K562 (cell line): ENCODE measurements around the gene COPA. TPM values are rescaled to one million over a fixed set of nuclear protein-coding genes. Genes with fewer than 3 reads are reported as not detected.

ENCODE experiments used
- ATAC-seq: fragments of 200-7000 bp; cut with Tn5 transposase; 3 replicates; pipeline ENCODE4 v1.9.1; 2020; ENCODE audit warnings: moderate library complexity
- BruUV-seq: library from RNA; stranded (reverse); fragments of 400-500 nt; replicated peaks from 2 replicates; lab custom pipeline; 2021; lab: Mats Ljungman, UMichigan
- CTCF ChIA-PET: fragments of 300-600 bp; formaldehyde crosslinking; extraction: SDS; loops from one replicate; lab custom pipeline; 2021; ENCODE audit warnings: low intra/inter-chr PET ratio; lab: Yijun Ruan, JAX
- POLR2A ChIA-PET: fragments of 300-600, 350-650 bp; sonication (Branson Sonifier 250); formaldehyde crosslinking; extraction: SDS; loops from one replicate; lab custom pipeline; 2021; ENCODE audit warnings: antibody characterized with exemption, inconsistent platforms; lab: Yijun Ruan, JAX
- DNase-seq, 4 experiments: peaks; one replicate each; pipeline versions ENCODE4 v3.0.0 to v3.0.0-alpha.2; 2011 to 2018; ENCODE audit warnings: low spot score in 3 of 4, mixed read lengths in 3 of 4; ENCODE audit errors: extremely low read depth in 1 of 4
- FAIRE-seq: peaks from 2 replicates; lab custom pipeline; 2011; peaks lifted over from hg19 to GRCh38; lab: Jason Lieb, UNC
- H2AFZ ChIP-seq: 2 replicates; pipeline ENCODE4 v1.6.0; 2011; ENCODE audit warnings: low read depth, low read length, control low read depth, inconsistent platforms
- H3K27ac ChIP-seq: fragments of 200-600 bp; 3 replicates; pipeline ENCODE4 v1.8.0; 2011; ENCODE audit warnings: low read depth, mild to moderate bottlenecking, control low read depth, inconsistent platforms, low read length, moderate library complexity, mixed read lengths; ENCODE audit errors: extremely low read depth
- H3K27me3 ChIP-seq, 2 experiments: fragments of 300-600 bp in 1 of 2; 2 replicates in 1 of 2; 3 replicates in 1 of 2; pipeline versions ENCODE4 v1.6.0 to v1.8.0; 2011; ENCODE audit warnings: inconsistent platforms in 2 of 2, low read length in 2 of 2, mild to moderate bottlenecking in 1 of 2, mixed read lengths in 1 of 2, moderate library complexity in 1 of 2; ENCODE audit not compliant: control insufficient read depth in 2 of 2, insufficient read depth in 2 of 2
- H3K36me3 ChIP-seq: fragments of 300-600 bp; 3 replicates; pipeline ENCODE4 v1.8.0; 2011; ENCODE audit warnings: mild to moderate bottlenecking, low read length, inconsistent platforms; ENCODE audit not compliant: control insufficient read depth, insufficient read depth
- H3K4me1 ChIP-seq, 2 experiments: fragments of 200-600 bp in 1 of 2; replicated peaks in 1 of 2; 2 replicates in 1 of 2; 3 replicates in 1 of 2; pipeline versions ENCODE4 v1.5.1 to v1.8.0; 2011; ENCODE audit warnings: inconsistent platforms in 2 of 2, low read length in 2 of 2, mild to moderate bottlenecking in 1 of 2, mixed read lengths in 1 of 2, moderate library complexity in 1 of 2; ENCODE audit not compliant: control insufficient read depth in 2 of 2, insufficient read depth in 2 of 2
- H3K4me2 ChIP-seq: 2 replicates; pipeline ENCODE4 v1.6.1; 2011; ENCODE audit warnings: low read length, control low read depth, inconsistent platforms, mixed read lengths; ENCODE audit not compliant: insufficient read depth
- H3K4me3 ChIP-seq: fragments of 200-600 bp; sonication (generic), shearing (Covaris generic); 2 replicates; pipeline ENCODE4 v1.5.1; 2016; ENCODE audit warnings: control low read depth, inconsistent platforms
- H3K79me2 ChIP-seq: fragments of 200-600 bp; 3 replicates; pipeline ENCODE4 v1.8.0; 2011; ENCODE audit warnings: low read length, inconsistent platforms; ENCODE audit not compliant: control insufficient read depth, insufficient read depth
- H3K9ac ChIP-seq, 2 experiments: 2 replicates each; pipeline versions ENCODE4 v1.6.0 to v1.6.1; 2011; ENCODE audit warnings: low read depth in 2 of 2, low read length in 2 of 2, control low read depth in 1 of 2, inconsistent platforms in 1 of 2, mild to moderate bottlenecking in 1 of 2, mixed read lengths in 1 of 2; ENCODE audit not compliant: insufficient read depth in 1 of 2
- H3K9me1 ChIP-seq: one replicate; pipeline ENCODE4 v1.6.0; 2011; ENCODE audit warnings: inconsistent platforms, mild to moderate bottlenecking, low read length, moderate library complexity; ENCODE audit not compliant: control insufficient read depth, insufficient read depth
- H3K9me3 ChIP-seq: replicated peaks from 2 replicates; pipeline ENCODE4 v1.5.1; 2011; ENCODE audit warnings: low read depth, low read length, inconsistent platforms; ENCODE audit not compliant: control insufficient read depth, insufficient read depth
- H4K20me1 ChIP-seq: replicated peaks from 2 replicates; pipeline ENCODE4 v1.6.1; 2011; ENCODE audit warnings: low read length, inconsistent platforms, mixed read lengths; ENCODE audit not compliant: control insufficient read depth, insufficient read depth
- CSDE1 ChIP-seq, 2 experiments: fragments of 450-650 bp; IDR thresholded peaks; 2 replicates each; pipeline ENCODE4 v1.6.1; 2016; ENCODE audit warnings: mild to moderate bottlenecking in 1 of 2
- KAT2B ChIP-seq: IDR thresholded peaks from one replicate; pipeline ENCODE4 v1.6.1; 2012; ENCODE audit warnings: low read depth, mild to moderate bottlenecking, control low read depth, inconsistent platforms, low read length, moderate library complexity
- MXD1 ChIP-seq: fragments of 250-450 bp; sonication (Bioruptor Pico); IDR thresholded peaks from 2 replicates; pipeline ENCODE4 v1.8.0; 2021; ENCODE audit warnings: borderline replicate concordance, mild to moderate bottlenecking, moderate library complexity; ENCODE audit not compliant: poor library complexity, severe bottlenecking
- NELFE ChIP-seq: IDR thresholded peaks from 2 replicates; pipeline ENCODE4 v1.6.1; 2011; ENCODE audit warnings: mild to moderate bottlenecking; ENCODE audit not compliant: insufficient read depth, insufficient read length
- NFRKB ChIP-seq: fragments of 450-650 bp; IDR thresholded peaks from 2 replicates; pipeline ENCODE4 v1.6.1; 2016; ENCODE audit warnings: low read depth
- PCBP1 ChIP-seq: fragments of 200-400 bp; formaldehyde crosslinking; IDR thresholded peaks from 2 replicates; pipeline ENCODE4 v1.6.1; 2018; ENCODE audit warnings: mild to moderate bottlenecking, low read depth, low read length; ENCODE audit not compliant: poor library complexity, severe bottlenecking
- SNAPC5 ChIP-seq: fragments of 250-450 bp; sonication (Bioruptor Pico); IDR thresholded peaks from 2 replicates; pipeline ENCODE4 v1.8.0; 2021; ENCODE audit warnings: moderate library complexity, mild to moderate bottlenecking, inconsistent platforms
- THRAP3 ChIP-seq: fragments of 450-650 bp; IDR thresholded peaks from 2 replicates; pipeline ENCODE4 v1.6.1; 2016; ENCODE audit warnings: mild to moderate bottlenecking, inconsistent platforms, borderline replicate concordance
- ZFP1 ChIP-seq: fragments of 450-650 bp; formaldehyde crosslinking; IDR thresholded peaks from 2 replicates; pipeline ENCODE4 v1.4.0; 2020; ENCODE audit warnings: mild to moderate bottlenecking, mixed read lengths
- ZNF398 ChIP-seq: fragments of 250-450 bp; sonication (Bioruptor Pico); IDR thresholded peaks from 2 replicates; pipeline ENCODE4 v1.8.0; 2021; ENCODE audit warnings: moderate library complexity, mild to moderate bottlenecking, inconsistent platforms
- WGBS: fragments of 100-300 bp; shearing (Covaris generic); methylation state at CpG from one replicate; pipeline ENCODE4 v1.1.6; 2016; ENCODE audit warnings: low coverage, mixed read lengths; ENCODE audit not compliant: insufficient coverage; ENCODE audit errors: missing lambda C conversion rate; 5-methylcytosine and 5-hydroxymethylcytosine counted together
- in situ Hi-C: fragments of 300-500 bp; cut with MboI; formaldehyde crosslinking; loops from 4 replicates; pipeline ENCODE4 v1.15.0; 2018; ENCODE audit warnings: inconsistent platforms, mixed read lengths
- intact Hi-C: fragments of 100-400 bp; cut with micrococcal nuclease; formaldehyde crosslinking; loops from 2 replicates; pipeline ENCODE4 v1.14.2; 2022
- polyA plus RNA-seq, 8 experiments: library from polyadenylated mRNA; depleted of rRNA in 4 of 8; stranded (reverse) in 5 of 8; unstranded in 3 of 8; fragments of >200 nt; fragmentation: Nextera tagmentation in 2 of 8; fragmentation: Illumina TruSeq in 1 of 8; extraction: Ambion mirVana in 2 of 8; extraction: Trizol in 1 of 8; gene quantifications; 2 replicates each; pipeline versions ENCODE4 v1.2.1 to v1.2.3, GENCODE V29; 2011 to 2014; ENCODE audit warnings: inconsistent platforms in 1 of 8, missing spikeins in 1 of 8
- total RNA-seq, 7 experiments: library from RNA; depleted of rRNA in 6 of 7; stranded (reverse); fragments of >200 nt in 6 of 7; fragmentation: Illumina TruSeq in 2 of 7; extraction: Trizol in 2 of 7; gene quantifications; 2 replicates each; pipeline versions ENCODE4 v1.2.1 to v1.2.3, GENCODE V29; 2011 to 2021; ENCODE audit warnings: low replicate concordance in 1 of 7
- TF ChIP-seq, protein P1 (sequence below): fragments of 250-450 bp; sonication (Bioruptor Pico); IDR thresholded peaks from 2 replicates; pipeline ENCODE4 v1.4.0; 2020

The COPA gene
- total and polyA plus RNA-seq, 9 of the 15 experiments (the other 6 are each of a cell fraction or from before 2014, with no cell fraction given): 49.8 to 222 (median 110) TPM

GRCh38 chr1:160244209-160244608 is 98.8 kb downstream of the COPA start:
- ATAC-seq: no peak
- H3K4me2 ChIP-seq: no peak overlapping the region
- in situ Hi-C loops (no loop called here), intact Hi-C loops (no loop called here)
- H4K20me1 ChIP-seq: peaks cover 8% of the 10 kb centered on the region; the same call in 1 of the 2 replicates
- BruUV-seq: no TSS peak
- WGBS: 100% methylated on average over 1 of the region's 1 CpG
- no peaks in the 10 kb centered on the region for H3K27me3 ChIP-seq
- ChIA-PET POLR2A (interaction anchor here (0.6 to 1.3 kb wide), 6 partner anchors 8 to 128 kb away, joined by 3 to 4 read pairs (median 3); no protein-coding TSS in a partner anchor), CTCF (no interaction called here)
- no peak for FAIRE-seq
- no peak for DNase-seq
- H3K27ac ChIP-seq: no peak overlapping the region
- H3K4me1 ChIP-seq: peaks cover 0 to 3% of the 10 kb centered on the region in 2 experiments; a peak in 1 of 5 replicates
- peaks cover 38% of the 10 kb centered on the region for H3K79me2 ChIP-seq
- H3K9me3 ChIP-seq: no peaks in the 10 kb centered on the region
- H3K4me3 ChIP-seq: no peak overlapping the region
- no peaks in the 10 kb centered on the region for H3K9me1 ChIP-seq
- H3K9ac ChIP-seq: no peak overlapping the region
- TF ChIP-seq ZFP1 (CRISPR knock-in tag): no peak
- no peak for TF ChIP-seq MXD1 (CRISPR knock-in tag)
- TF ChIP-seq PCBP1: no peak
- TF ChIP-seq ZNF398 (CRISPR knock-in tag): no peak
- TF ChIP-seq SNAPC5 (CRISPR knock-in tag): no peak
- TF ChIP-seq, protein P1, sequence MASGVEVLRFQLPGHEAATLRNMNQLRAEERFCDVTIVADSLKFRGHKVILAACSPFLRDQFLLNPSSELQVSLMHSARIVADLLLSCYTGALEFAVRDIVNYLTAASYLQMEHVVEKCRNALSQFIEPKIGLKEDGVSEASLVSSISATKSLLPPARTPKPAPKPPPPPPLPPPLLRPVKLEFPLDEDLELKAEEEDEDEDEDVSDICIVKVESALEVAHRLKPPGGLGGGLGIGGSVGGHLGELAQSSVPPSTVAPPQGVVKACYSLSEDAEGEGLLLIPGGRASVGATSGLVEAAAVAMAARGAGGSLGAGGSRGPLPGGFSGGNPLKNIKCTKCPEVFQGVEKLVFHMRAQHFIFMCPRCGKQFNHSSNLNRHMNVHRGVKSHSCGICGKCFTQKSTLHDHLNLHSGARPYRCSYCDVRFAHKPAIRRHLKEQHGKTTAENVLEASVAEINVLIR (CRISPR knock-in tag): no peak
- TF ChIP-seq KAT2B: no peak
- TF ChIP-seq CSDE1 (IDR thresholded peaks at IDR 0.05): no peak
- no peak for TF ChIP-seq NFRKB
- TF ChIP-seq NELFE: no peak
- no peak for TF ChIP-seq THRAP3
- peaks cover 53% of the 10 kb centered on the region for H3K36me3 ChIP-seq
- H2AFZ ChIP-seq: no peak overlapping the region
